Neural crest cell (in vitro differentiated cells): ENCODE results near the gene TTBK1. TPM values are rescaled to one million over a fixed set of nuclear protein-coding genes. Genes with fewer than 3 reads are reported as not detected.

Experiments used
- DNase-seq: peaks from one replicate; pipeline ENCODE4 v3.0.0; 2021; ENCODE audit warnings: low read depth, mixed read lengths, low spot score
- H3K27ac Mint-ChIP-seq: one replicate; pipeline ENCODE4 v1.8.0; 2021; ENCODE audit warnings: mild to moderate bottlenecking, mixed read lengths; ENCODE audit not compliant: unreplicated experiment
- H3K27me3 Mint-ChIP-seq: 2 replicates; pipeline ENCODE4 v1.8.0; 2021; ENCODE audit warnings: low read depth, mild to moderate bottlenecking, mixed read lengths
- H3K36me3 Mint-ChIP-seq: 2 replicates; pipeline ENCODE4 v1.8.0; 2021; ENCODE audit warnings: low read depth, mild to moderate bottlenecking, mixed read lengths
- H3K4me1 Mint-ChIP-seq: 2 replicates; pipeline ENCODE4 v1.8.0; 2021; ENCODE audit warnings: mixed read lengths
- H3K4me3 Mint-ChIP-seq: one replicate; pipeline ENCODE4 v1.8.0; 2021; ENCODE audit warnings: mild to moderate bottlenecking, mixed read lengths
- H3K9me3 Mint-ChIP-seq: 2 replicates; pipeline ENCODE4 v1.8.0; 2021; ENCODE audit warnings: mixed read lengths
- total RNA-seq: library from RNA; stranded (reverse); gene quantifications from 2 replicates; pipeline ENCODE4 v1.2.1, GENCODE V29; 2021
- TF ChIP-seq, protein P1 (sequence below): fragments of 200-600 bp; sonication (generic); conservative IDR thresholded peaks from 2 replicates; pipeline ENCODE4 v1.5.0; 2021; ENCODE audit warnings: antibody characterized with exemption, mild to moderate bottlenecking

TTBK1 gene
- total RNA-seq, 1 donor from 2014 or later = 5.4 TPM

GRCh38 chr6:43283905-43284304 lies 40.6 kb downstream of the TTBK1 start:
- no peak overlapping the region for H3K4me3 Mint-ChIP-seq
- H3K9me3 Mint-ChIP-seq = no peaks in the 10 kb centered on the region
- DNase-seq = no peak
- peaks cover 4% of the 10 kb centered on the region for H3K4me1 Mint-ChIP-seq
- H3K27me3 Mint-ChIP-seq = peaks cover 2% of the 10 kb centered on the region
- no peaks in the 10 kb centered on the region for H3K36me3 Mint-ChIP-seq
- TF ChIP-seq, protein P1, sequence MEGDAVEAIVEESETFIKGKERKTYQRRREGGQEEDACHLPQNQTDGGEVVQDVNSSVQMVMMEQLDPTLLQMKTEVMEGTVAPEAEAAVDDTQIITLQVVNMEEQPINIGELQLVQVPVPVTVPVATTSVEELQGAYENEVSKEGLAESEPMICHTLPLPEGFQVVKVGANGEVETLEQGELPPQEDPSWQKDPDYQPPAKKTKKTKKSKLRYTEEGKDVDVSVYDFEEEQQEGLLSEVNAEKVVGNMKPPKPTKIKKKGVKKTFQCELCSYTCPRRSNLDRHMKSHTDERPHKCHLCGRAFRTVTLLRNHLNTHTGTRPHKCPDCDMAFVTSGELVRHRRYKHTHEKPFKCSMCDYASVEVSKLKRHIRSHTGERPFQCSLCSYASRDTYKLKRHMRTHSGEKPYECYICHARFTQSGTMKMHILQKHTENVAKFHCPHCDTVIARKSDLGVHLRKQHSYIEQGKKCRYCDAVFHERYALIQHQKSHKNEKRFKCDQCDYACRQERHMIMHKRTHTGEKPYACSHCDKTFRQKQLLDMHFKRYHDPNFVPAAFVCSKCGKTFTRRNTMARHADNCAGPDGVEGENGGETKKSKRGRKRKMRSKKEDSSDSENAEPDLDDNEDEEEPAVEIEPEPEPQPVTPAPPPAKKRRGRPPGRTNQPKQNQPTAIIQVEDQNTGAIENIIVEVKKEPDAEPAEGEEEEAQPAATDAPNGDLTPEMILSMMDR = no peak
- H3K27ac Mint-ChIP-seq = no peak overlapping the region

DNA sequence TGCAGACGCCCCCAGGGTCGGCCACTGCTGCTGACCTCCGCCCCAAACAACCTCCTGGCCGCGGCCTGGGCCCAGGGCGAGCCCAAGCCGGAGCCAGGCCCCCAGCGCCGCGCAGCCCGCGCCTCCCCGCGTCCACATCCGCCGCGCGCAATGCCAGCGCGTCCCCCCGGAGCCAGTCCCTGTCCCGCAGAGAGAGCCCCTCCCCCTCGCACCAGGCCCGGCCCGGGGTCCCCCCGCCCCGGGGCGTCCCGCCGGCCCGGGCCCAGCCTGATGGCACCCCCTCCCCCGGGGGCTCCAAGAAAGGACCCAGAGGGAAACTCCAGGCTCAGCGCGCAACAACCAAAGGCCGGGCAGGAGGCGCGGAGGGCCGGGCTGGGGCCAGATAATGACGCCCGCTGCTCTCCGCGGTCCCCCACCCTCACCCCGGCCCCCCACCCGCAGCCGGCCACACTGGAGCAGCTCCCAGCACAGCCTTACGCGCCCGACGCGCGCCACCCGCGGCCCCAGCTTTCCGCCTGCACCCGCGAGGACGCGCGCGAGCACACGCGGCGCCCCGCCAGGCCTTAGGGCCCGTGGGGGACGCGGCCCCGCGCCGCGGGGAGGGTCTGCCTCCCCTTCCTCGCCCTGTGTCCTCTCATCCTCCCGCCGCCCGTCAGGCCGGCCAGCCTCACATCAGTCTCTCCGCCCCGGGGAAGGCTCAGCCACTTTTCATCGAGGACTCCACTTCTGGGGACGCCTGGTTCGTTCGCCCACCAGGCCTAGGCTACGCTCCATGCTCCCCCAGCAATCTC lies 41.9 kb downstream of the TTBK1 start:
- Mint-ChIP-seq H3K4me1 (peaks cover 4% of the 10 kb centered on the region), H3K27ac (no peak overlapping the region), H3K4me3 (no peak overlapping the region), H3K9me3 (no peaks in the 10 kb centered on the region), H3K27me3 (peaks cover 2% of the 10 kb centered on the region), H3K36me3 (no peaks in the 10 kb centered on the region)
- TF ChIP-seq, protein P1 = no peak
- DNase-seq = no peak

DNA sequence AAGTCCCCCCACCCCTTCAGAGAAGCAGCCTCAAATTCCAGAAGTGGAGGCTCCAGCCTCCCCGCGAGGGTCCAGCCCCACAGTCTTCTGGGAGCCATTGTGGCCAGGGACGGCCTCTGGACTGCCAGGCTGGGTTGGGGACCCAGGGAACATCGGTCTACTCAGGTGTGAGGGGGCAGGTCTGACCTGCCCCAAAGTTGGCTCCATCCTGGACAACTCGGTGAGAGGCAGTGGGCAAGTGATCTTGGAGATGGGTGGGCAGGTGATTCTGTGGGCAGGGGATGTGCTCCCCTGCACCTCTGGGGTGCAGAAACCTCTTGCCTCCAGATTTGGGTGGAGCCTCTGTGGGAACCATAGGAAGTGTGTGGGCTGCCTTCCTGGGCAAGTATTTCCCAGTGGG lies 42.6 kb downstream of the TTBK1 start:
- Mint-ChIP-seq H3K36me3 (no peaks in the 10 kb centered on the region), H3K4me3 (no peak overlapping the region), H3K9me3 (no peaks in the 10 kb centered on the region), H3K4me1 (peaks cover 4% of the 10 kb centered on the region), H3K27ac (no peak overlapping the region), H3K27me3 (no peaks in the 10 kb centered on the region)
- TF ChIP-seq, protein P1 = no peak
- DNase-seq = no peak

- TF ChIP-seq, protein P1 = no peak
- Mint-ChIP-seq H3K27me3 (no peaks in the 10 kb centered on the region), H3K9me3 (no peaks in the 10 kb centered on the region), H3K4me3 (no peak overlapping the region), H3K27ac (no peak overlapping the region), H3K4me1 (peaks cover 4% of the 10 kb centered on the region), H3K36me3 (no peaks in the 10 kb centered on the region)
- no peak for DNase-seq
Observed at GRCh38 chr6:43286456-43286979, 43.2 kb downstream of the TTBK1 start.

DNA sequence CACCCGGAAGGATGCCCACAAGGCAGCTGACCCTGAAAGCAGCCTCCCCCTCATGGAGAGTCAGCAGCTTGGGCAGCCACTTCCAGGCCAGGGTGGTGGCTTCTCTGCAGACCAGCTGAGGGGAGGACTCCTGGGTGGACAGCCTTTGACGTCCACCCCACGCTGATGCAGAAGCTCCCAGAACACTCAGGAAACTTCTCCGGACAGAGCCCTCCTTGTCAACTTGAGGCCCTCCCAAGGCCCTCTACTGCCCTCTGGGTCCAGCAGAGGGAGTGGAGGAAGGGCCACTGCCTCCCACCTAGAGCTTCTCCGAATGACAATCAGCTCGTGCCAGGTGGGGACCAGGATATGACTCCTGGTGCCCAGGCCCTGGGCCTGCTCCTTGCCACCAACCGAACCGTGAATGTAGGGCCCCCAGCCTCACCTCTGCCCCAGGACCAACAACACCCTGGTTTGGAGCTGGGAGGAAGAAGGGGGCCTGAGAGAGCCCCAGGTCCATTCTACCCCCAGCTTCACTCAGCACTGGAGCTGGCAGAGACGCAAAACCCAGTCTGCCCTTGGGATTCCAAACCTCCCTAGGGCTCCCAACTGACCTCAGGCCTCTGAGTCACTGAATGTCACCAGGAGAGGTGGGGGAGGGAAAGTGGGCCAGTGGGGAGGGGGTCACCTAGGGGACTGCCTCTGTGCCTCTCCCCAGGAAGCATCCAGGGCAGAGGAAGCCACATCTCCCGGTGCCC lies 43.9 kb downstream of the TTBK1 start:
- Mint-ChIP-seq H3K4me1 (peaks cover 4% of the 10 kb centered on the region), H3K36me3 (no peaks in the 10 kb centered on the region), H3K27me3 (no peaks in the 10 kb centered on the region), H3K9me3 (no peaks in the 10 kb centered on the region), H3K27ac (peak overlapping the region; percentile 78), H3K4me3 (no peak overlapping the region)
- no peak for DNase-seq
- TF ChIP-seq, protein P1 = peak; percentile 28
